Psoas muscle (tissue), 8 donors: ENCODE data around the gene CNTFR. TPM values are rescaled to one million over a fixed set of nuclear protein-coding genes. Genes with fewer than 3 reads are reported as not detected.

Experiments
- ATAC-seq, 4 donors: fragments of 200-7000 bp; cut with Tn5 transposase; one replicate each; pipeline ENCODE4 v1.9.1; 2020; ENCODE audit warnings: moderate library complexity in 3 of 4, mild to moderate bottlenecking in 2 of 4
- DNase-seq, 2 donors: peaks; one replicate each; pipeline ENCODE4 v3.0.0-alpha.2; 2020
- H3K27ac ChIP-seq: fragments of 200-600 bp; one replicate; pipeline ENCODE4 v1.8.0; 2022
- H3K27me3 ChIP-seq, 3 donors: fragments of 200-600 bp in 1 of 3; one replicate each; pipeline versions ENCODE4 v1.6.1 to v1.8.0; 2013 to 2022; ENCODE audit warnings: low read length in 2 of 3, mild to moderate bottlenecking in 2 of 3, moderate library complexity in 1 of 3; ENCODE audit not compliant: insufficient read depth in 3 of 3
- H3K36me3 ChIP-seq, 2 donors: fragments of 200-600 bp in 1 of 2; one replicate each; pipeline versions ENCODE4 v1.6.1 to v1.8.0; 2013 to 2022; ENCODE audit warnings: low read depth in 1 of 2, mild to moderate bottlenecking in 1 of 2, moderate library complexity in 1 of 2; ENCODE audit not compliant: insufficient read depth in 1 of 2
- H3K4me1 ChIP-seq: fragments of 200-600 bp; one replicate; pipeline ENCODE4 v1.8.0; 2022
- H3K4me3 ChIP-seq: fragments of 200-600 bp; one replicate; pipeline ENCODE4 v1.8.0; 2022; ENCODE audit warnings: mild to moderate bottlenecking
- H3K9me3 ChIP-seq: fragments of 200-600 bp; one replicate; pipeline ENCODE4 v1.8.0; 2022
- CTCF ChIP-seq: fragments of 200-600 bp; IDR thresholded peaks from one replicate; pipeline ENCODE4 v1.8.0; 2022; ENCODE audit warnings: antibody characterized with exemption
- WGBS, 3 donors: extraction: QIAGEN DNeasy Blood & Tissue Kit; methylation state at CpG; one replicate each; pipeline versions ENCODE4 v1.1.6 to v1.1.7; 2013; 5-methylcytosine and 5-hydroxymethylcytosine counted together
- intact Hi-C, 2 donors: fragments of 100-400 bp; cut with DNase I; formaldehyde crosslinking; loops; one replicate each; pipeline versions ENCODE4 v1.11.0 to v1.14.2; 2022
- polyA plus RNA-seq, 3 donors: library from polyadenylated mRNA; stranded (reverse); fragments of 200-250 nt; gene quantifications; one replicate each; pipeline ENCODE4 v1.2.3, GENCODE V29; 2013
- total RNA-seq, 4 donors: library from RNA; stranded (reverse); fragmentation: NEBNext Ultra II Directional in 2 of 4; extraction: Animal tissue kit (Norgen Biotek cat#: 25700) in 2 of 4; gene quantifications; one replicate each; pipeline versions ENCODE4 v1.2.1 to v1.2.4, GENCODE V29; 2021 to 2023
- donor health status: healthy with polysubstance abuse.
- donor health status: DM: no; HTN: no; CAD: no; lungs with moderate emphysema.
- donor health status: Bipolar disorder and iron deficiency.
- donor health status: healthy.
- donor health status: DM: yes; HTN: yes; CAD: no.
- donor health status: DM: no; HTN: no; CAD: no.
- donor health status: DM: no; HTN: no; CAD: no.
- donor health status: DM: yes; HTN: yes; CAD: no.

Gene CNTFR
- total and polyA plus RNA-seq, 7 donors = 32.3 to 97.4 (median 64.4) TPM

- peaks cover 14% of the 10 kb centered on the region for H3K4me1 ChIP-seq
- no peak for ATAC-seq
- no peak overlapping the region for H3K27ac ChIP-seq
- DNase-seq = no peak
- intact Hi-C loops = no loop called here
- no peak for TF ChIP-seq CTCF
- no peaks in the 10 kb centered on the region for H3K9me3 ChIP-seq
- peaks cover 0 to 4% (median 2%) of the 10 kb centered on the region in 3 donors for H3K27me3 ChIP-seq
- no peak overlapping the region for H3K4me3 ChIP-seq
- WGBS, 3 donors = 82 to 90% (median 86%) methylated on average over 5 of the region's 5 CpGs
- peaks cover 0 to 30% of the 10 kb centered on the region in 2 donors for H3K36me3 ChIP-seq
These were observed 9.7 kb downstream of the CNTFR start for GRCh38 chr9:34579808-34580163.

GRCh38 chr9:34579104-34579807 lies 10.3 kb downstream of the CNTFR start:
- WGBS, 3 donors = 43 to 75% (median 68%) methylated on average over 12 to 17 of the region's 17 CpGs
- intact Hi-C loops = no loop called here
- no peak for TF ChIP-seq CTCF
- peaks cover 0 to 4% (median 2%) of the 10 kb centered on the region in 3 donors for H3K27me3 ChIP-seq
- H3K9me3 ChIP-seq = no peaks in the 10 kb centered on the region
- H3K4me1 ChIP-seq = peaks cover 14% of the 10 kb centered on the region
- no peak overlapping the region for H3K27ac ChIP-seq
- H3K36me3 ChIP-seq = peaks cover 0 to 30% of the 10 kb centered on the region in 2 donors
- DNase-seq (no peak), ATAC-seq (no peak)
- H3K4me3 ChIP-seq = no peak overlapping the region

GRCh38 chr9:34578241-34579103 lies 11.1 kb downstream of the CNTFR start:
- peak overlapping the region; percentile 33 for H3K4me3 ChIP-seq
- H3K36me3 ChIP-seq = peaks cover 0 to 30% of the 10 kb centered on the region in 2 donors
- intact Hi-C loops = no loop called here
- no peaks in the 10 kb centered on the region for H3K9me3 ChIP-seq
- H3K27me3 ChIP-seq = peaks cover 0 to 4% (median 2%) of the 10 kb centered on the region in 3 donors
- peaks cover 10% of the 10 kb centered on the region for H3K4me1 ChIP-seq
- H3K27ac ChIP-seq = no peak overlapping the region
- TF ChIP-seq CTCF = no peak
- DNase-seq (no peak), ATAC-seq (peak; percentile 23 to 50 (median 32))
- 51 to 59% (median 54%) methylated on average over 27 to 28 of the region's 28 CpGs for WGBS, 3 donors

GRCh38 chr9:34577400-34578240 lies 11.9 kb downstream of the CNTFR start:
- DNase-seq (no peak), ATAC-seq (no peak)
- Histone ChIP-seq H3K27me3 (peaks cover 0 to 4% (median 2%) of the 10 kb centered on the region in 3 donors), H3K36me3 (peaks cover 0 to 30% of the 10 kb centered on the region in 2 donors), H3K9me3 (no peaks in the 10 kb centered on the region), H3K4me1 (peaks cover 10% of the 10 kb centered on the region), H3K4me3 (peak overlapping the region; percentile 33), H3K27ac (no peak overlapping the region)
- 32 to 46% (median 36%) methylated on average over 25 to 58 of the region's 62 CpGs for WGBS, 3 donors
- intact Hi-C loops = no loop called here
- TF ChIP-seq CTCF = no peak
